ENCODE data around the gene CACNA1B.
A peak's percentile ranks its signal among the peaks of the same experiment; 100 is the strongest.

Gene CACNA1B

GRCh38 chr9:138044485-138045383, 167.2 kb downstream of the CACNA1B start:
- DNase-seq = no peak

DNA sequence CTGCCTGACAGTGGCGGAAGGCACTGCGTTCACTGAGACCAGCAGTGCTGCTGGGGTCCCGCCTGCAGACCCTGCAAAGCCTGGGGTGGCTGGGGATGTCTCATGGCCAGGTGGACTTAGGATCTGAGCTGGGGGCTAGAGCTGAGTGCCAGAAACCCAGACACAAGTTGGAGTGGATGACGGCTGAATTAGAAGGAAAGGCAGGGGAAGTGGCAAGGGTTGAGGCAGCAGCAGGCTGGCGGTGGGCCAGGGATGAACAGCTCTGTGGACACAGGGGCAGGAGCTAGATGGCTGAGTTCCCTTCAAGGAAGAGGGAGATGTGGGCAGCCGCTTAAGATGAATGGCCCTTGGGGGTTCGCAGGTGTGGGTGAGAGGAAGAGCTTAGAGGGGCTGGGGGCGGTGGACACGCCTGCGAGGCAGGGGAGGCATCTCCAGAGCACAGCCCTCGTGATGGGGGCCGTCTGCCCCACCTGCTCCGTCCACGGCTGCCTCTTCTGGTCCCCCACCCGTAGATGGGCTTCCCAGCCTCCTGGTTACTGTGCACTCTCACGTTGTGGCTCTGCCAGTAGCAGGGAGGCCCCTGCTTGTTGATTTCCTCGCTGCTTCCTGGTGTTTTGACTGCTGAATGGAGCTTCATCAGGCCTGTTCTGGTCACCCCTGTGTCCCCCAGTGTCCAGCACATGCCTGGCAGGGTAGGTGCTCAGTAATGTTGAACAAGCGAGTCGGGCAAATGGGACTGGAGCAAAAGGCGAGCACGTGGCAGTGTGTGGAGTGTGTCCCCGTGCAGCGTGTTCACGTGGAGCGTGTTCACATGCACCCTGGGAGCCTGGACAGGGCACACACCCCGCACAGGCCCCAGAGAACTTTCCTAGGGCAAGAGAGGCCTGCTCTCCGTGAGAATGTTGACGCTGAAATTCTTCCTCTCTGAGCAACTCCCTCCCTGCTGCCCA, 168.2 kb downstream of the CACNA1B start:
- no peak for DNase-seq

- no peak for DNase-seq
Measured at GRCh38 chr9:138046641-138047301, 169.2 kb downstream of the CACNA1B start.

- DNase-seq = no peak
Measured at GRCh38 chr9:138047469-138048040, 170.0 kb downstream of the CACNA1B start.

DNA sequence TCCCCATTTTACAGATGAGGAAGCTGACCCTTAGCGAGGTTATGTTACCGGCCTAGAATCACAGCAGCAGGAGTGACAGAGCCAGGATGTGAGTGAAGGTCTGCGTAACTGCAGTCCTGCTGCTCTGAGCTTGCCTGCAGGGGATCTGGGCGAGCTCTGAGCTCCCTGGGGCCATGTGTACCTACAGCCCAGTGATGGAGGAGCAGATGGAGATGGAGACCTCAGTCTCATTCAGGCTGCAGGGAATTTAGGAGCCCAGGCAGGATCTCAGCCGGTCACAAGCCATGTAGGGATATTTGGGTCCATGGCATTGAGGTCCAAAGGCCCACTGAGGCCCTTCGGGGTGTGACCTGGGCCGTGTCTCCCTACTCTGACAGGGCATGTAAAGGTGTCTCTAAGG, 170.6 kb downstream of the CACNA1B start:
- DNase-seq = no peak

GRCh38 chr9:138049085-138049778, 171.7 kb downstream of the CACNA1B start:
- no peak for DNase-seq

DNA sequence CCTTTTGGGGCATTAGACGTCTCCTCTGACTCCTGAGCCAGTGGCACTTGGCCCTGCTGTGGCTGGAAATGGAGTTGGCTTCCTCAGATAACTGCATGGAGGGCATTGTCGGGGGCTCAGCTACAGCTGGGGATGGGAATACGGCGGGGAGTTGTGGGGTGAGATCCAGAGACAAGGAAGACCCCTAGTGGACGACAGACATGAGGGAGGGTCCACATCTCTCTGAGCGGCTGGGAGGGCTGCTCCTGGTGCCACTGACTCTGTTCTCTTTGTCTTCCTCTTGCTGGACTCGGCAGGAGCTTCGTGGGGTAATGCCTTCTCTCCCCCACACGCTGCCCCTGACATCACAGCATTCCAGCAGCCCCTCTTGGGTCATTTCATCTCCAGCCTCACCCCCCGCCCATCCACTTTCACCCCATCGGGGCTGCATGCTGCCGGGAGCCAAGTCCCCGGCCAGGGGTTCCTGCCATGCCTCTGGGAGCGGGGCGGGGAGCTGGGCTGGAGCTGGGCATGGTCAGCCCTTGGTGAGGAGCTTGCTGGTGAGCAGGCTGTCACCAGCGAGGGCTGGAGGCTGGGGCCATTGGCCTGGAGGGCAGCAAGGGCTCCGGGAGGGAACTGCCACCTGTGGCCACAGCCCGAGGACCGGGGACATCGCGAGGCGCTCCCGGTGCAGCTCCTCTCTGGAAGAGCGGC, 172.3 kb downstream of the CACNA1B start:
- DNase-seq = no peak

DNA sequence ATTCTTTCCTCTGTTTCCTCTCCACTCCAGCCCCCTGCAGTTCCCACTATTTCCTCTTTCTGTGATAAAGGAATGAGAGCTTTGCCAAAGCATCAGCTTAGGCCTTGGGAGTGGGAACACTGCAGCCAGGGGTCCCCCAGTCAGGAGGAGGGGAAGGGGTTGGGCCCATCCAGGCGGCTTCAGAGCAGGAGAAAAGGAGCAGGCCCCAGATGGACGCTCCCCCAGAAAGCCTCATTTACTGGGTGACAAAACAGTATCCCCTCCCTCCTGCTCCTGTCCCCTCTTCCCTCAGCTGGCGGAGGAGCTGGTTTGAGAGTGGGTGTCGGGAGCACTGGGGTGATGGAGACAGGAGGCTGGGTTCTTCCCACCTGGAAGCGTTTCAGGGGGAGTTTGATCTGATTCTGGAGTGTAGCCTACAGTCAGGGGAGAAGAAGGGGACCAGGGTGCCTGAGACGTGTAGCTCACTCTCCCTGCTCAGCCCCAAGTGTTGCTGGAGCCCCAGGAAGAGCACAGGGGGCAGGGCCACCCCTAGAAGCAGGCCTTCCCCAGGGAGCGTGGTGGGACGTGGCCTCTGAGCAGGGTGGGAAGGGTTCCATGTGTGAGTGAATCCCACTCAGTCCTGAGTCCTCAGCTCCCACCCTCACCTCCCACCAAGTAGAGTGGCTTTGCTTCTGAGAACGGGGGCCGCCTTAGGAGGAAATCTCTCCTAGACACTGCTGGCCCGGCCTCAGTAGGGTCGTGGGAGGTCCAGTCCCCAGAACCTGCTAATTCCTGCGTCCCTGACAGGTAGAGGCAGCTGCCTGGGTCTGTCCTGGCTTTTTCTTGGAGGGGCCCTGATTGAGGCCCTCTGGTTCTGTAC, 173.1 kb downstream of the CACNA1B start:
- DNase-seq = no peak

- DNase-seq = no peak
Measured at GRCh38 chr9:138051586-138052321, 174.2 kb downstream of the CACNA1B start.

GRCh38 chr9:138052322-138052615, 174.7 kb downstream of the CACNA1B start:
- DNase-seq = no peak

- DNase-seq = no peak
Measured at GRCh38 chr9:138052635-138053320, 175.2 kb downstream of the CACNA1B start.

GRCh38 chr9:138053321-138053868, 175.8 kb downstream of the CACNA1B start:
- peak; percentile 42 for DNase-seq

GRCh38 chr9:138053996-138054752, 176.6 kb downstream of the CACNA1B start:
- no peak for DNase-seq

DNA sequence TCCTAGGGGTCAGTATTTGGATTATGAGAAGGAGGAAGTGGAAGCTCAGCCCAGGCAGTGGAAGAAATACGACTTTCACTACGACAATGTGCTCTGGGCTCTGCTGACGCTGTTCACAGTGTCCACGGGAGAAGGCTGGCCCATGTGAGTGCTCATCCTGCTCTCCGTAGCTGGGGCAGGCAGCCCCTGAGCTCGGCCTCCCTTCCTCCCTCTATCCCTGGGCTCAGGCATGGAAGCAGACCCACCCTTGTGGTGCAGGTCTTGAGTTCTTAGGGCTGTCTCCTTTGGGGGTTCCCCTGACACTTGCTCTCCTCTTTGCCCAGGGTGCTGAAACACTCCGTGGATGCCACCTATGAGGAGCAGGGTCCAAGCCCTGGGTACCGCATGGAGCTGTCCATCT, 180.1 kb downstream of the CACNA1B start:
- no peak for DNase-seq

GRCh38 chr9:138058181-138058580, 180.6 kb downstream of the CACNA1B start:
- no peak for DNase-seq

DNA sequence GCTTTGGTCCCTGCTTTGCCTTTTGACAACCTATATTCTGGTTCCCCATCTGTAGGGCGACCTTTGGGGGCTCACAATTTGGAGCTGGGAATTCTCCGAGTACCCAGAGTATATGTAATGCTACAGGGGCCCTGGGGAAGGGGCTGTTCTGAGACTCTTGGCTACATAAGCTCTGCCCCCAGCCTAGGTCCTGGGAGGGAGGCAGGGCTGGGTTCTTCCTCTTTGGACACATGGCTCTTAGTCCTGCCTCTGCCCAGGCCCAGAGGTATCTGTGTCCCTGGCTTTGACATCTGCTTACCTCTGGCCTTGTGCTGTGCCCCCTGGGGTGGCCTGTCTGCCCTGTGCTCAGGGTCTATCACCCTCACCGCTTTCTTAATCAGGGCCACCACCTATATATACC, 181.6 kb downstream of the CACNA1B start:
- no peak for DNase-seq

DNA sequence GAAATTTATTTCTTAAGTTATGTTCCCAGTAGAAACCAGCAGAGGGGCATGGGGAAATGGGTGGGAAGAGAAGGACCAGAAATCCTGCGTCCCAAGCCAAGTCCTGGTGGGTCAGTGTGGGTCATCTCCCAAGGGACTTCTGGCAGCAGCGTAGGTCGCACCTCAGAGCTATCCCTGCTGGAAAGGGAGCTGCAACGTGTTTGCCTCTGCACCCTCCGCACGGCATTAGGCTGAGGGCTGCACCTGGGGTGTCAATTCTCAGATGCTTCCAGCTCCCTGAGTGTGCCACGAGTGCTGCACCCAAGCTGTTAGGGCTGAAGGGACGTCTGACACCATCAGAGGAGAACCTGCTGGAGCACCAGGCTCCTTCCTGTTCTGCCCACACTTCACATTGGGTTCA, 182.8 kb downstream of the CACNA1B start:
- no peak for DNase-seq

- DNase-seq = no peak
Measured at GRCh38 chr9:138060881-138061280, 183.3 kb downstream of the CACNA1B start.

Data from NCI-H82 (cell line).